A204.1 (cell line): ENCODE data around the gene SIRT3.

ENCODE experiments used
- FAIRE-seq: peaks from 2 replicates; lab custom pipeline; 2012; peaks lifted over from hg19 to GRCh38; lab: Jason Lieb, UNC

Gene SIRT3

GRCh38 chr11:235997-236773 is at the start of gene SIRT3:
Gene SIRT3 (minus strand): TSS chr11:236342. CDS start chr11:236328, 14 bp downstream.
- FAIRE-seq, result no peak

GRCh38 chr11:285894-286220 is 49.7 kb upstream of the SIRT3 start:
- no peak for FAIRE-seq

- no peak for FAIRE-seq
Measured at GRCh38 chr11:285021-285893, 49.1 kb upstream of the SIRT3 start.

- FAIRE-seq, result no peak
Measured at GRCh38 chr11:284105-285020, 48.2 kb upstream of the SIRT3 start.

GRCh38 chr11:283405-284104 is 47.4 kb upstream of the SIRT3 start:
- FAIRE-seq, result no peak

- FAIRE-seq, result no peak
Measured at GRCh38 chr11:282630-283360, 46.7 kb upstream of the SIRT3 start.

GRCh38 chr11:282171-282570 is 46.0 kb upstream of the SIRT3 start:
- FAIRE-seq, result no peak

GRCh38 chr11:281486-282161 is 45.5 kb upstream of the SIRT3 start:
- no peak for FAIRE-seq

GRCh38 chr11:280706-281485 is 44.8 kb upstream of the SIRT3 start:
- FAIRE-seq, result no peak

GRCh38 chr11:279966-280705 is 44.0 kb upstream of the SIRT3 start:
- FAIRE-seq, result no peak

GRCh38 chr11:279040-279965 is 43.2 kb upstream of the SIRT3 start:
- FAIRE-seq, result no peak

- FAIRE-seq, result no peak
Measured at GRCh38 chr11:278001-278951, 42.1 kb upstream of the SIRT3 start, which contains the start of gene NLRP6. Gene NLRP6 (plus strand): TSS chr11:278407. CDS start chr11:278570, 163 bp downstream.

- no peak for FAIRE-seq
Measured at GRCh38 chr11:276219-276618, 40.1 kb upstream of the SIRT3 start.

GRCh38 chr11:272931-273198 is 36.7 kb upstream of the SIRT3 start:
- no peak for FAIRE-seq

GRCh38 chr11:272195-272930 is 36.2 kb upstream of the SIRT3 start:
- FAIRE-seq, result no peak

GRCh38 chr11:271319-271715 is 35.2 kb upstream of the SIRT3 start:
- no peak for FAIRE-seq
